Renal pelvis (tissue), 4 donors: ENCODE data around the gene DHRSX. TPM values are rescaled to one million over a fixed set of nuclear protein-coding genes. Genes with fewer than 3 reads are reported as not detected.
A peak's percentile ranks its signal among the peaks of the same experiment; 100 is the strongest.
"Not testable (repeated sequence)": the region's sequence is repeated elsewhere in the genome, so short reads cannot be mapped to it uniquely, and the experiment has no call there.

Source experiments
- DNase-seq: peaks from one replicate; pipeline ENCODE4 v3.0.0-alpha.2; 2013
- polyA plus RNA-seq, 3 donors: library from polyadenylated mRNA; unstranded; fragments of 120-200 nt; gene quantifications; one replicate each; pipeline ENCODE4 v1.2.1, GENCODE V29; 2013; ENCODE audit not compliant: insufficient read length in 3 of 3

Gene DHRSX
- polyA plus RNA-seq, 3 donors = 28.3 to 35.5 (median 32.7) TPM

DNA sequence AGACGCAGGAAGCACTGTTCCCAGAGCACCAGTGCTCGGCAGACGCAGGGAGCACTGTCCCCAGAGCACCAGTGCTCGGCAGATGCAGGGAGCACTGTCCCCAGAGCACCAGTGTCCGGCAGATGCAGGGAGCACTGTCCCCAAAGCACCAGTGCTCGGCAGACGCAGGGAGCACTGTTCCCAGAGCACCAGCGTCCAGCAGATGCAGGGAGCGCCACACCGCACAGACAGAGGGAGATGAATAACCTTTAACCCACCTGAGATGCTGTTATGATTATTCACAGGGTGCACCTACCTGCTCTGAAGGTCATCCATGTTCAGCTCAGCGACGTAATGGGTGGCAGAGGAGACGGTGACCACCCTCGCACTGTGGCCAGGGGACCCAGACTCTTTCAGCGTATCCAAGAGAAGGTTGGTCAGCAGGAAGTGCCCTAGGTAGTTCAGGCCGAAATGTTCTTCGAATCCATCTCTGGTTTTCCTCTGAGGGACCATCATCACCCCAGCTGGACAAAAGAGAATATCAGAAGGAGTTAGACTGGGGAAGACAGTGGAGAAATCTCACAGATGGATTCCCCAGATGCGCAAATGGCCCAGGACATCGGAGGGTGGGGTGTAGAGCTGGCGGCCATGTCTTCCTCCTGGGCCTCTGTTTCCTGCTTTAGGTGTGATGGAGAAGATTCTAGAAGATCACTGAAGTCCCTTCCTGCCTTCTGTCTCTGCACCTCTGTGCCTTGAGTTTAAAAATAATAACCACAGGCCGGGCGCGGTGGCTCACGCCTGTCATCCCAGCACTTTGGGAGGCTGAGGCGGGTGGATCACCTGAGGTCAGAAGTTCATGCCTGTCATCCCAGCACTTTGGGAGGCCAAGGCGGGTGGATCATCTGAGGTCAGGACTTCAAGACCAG lies 234.1 kb downstream of the DHRSX start:
- no peak for DNase-seq

- not testable (repeated sequence) for DNase-seq
These were observed 234.9 kb downstream of the DHRSX start for GRCh38 chrX:2265658-2266444.

- DNase-seq = no peak
These were observed 236.4 kb downstream of the DHRSX start for GRCh38 chrX:2264179-2265030.

GRCh38 chrX:2263203-2263602 lies 237.6 kb downstream of the DHRSX start:
- no peak for DNase-seq

DNA sequence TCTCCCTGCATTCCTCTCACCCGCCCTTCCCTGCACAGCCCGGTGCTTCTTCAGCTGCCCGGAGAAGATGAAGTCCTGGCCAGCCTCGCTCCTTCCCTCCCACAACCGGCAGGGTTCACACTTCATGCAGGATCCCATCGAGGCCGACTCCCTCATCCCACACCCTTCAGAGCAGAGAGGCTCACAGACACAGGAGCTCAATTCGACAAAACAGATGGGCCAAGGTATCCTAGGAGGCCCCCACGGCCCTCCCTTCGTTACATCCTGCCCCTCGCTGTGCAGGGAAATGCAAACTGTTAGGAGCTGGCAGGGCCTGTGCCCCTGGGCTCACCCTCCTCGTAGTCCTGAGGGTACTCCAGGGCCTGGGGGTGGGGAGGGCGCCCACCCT lies 238.1 kb downstream of the DHRSX start:
- DNase-seq = no peak

DNA sequence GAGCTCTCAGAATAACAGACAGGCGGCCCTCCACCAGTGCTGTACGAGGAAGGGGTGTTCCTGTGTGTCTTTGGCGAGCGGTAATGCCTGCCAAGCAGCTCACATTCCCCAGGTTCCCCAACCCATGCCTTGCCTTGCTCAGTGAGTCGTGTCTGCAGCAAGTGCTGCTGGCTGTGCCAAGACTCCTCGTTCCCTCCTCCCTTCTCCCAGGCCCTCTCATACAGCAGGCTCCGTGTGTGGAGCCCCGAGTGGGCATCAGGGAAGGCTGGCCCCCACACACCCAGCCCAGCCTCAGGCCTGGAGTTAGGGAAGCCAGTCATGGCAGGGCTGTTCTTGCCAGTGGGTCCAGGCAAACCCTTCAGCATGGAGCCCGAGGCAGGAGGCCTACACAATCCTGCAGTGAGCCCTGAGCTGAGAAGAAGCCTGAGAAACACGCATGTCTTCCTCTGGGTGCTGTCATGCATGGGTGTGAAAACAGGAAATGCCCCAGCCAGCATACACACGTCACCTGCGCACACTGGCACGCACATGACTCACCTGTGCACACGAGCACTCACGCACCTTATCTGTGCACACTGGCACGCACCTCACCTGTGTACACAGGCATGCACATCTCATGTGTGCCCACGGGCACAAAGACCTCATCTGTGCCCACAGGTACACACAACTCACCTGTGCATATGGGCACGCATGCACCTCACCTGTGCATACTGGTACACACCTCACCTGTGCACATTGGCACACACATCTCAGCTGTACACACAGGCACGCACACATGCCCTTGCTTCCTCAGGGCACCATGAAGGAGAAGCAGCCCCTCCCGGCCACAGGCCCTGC lies 238.7 kb downstream of the DHRSX start:
- DNase-seq = peak; percentile 62

GRCh38 chrX:2252331-2253065 lies 248.3 kb downstream of the DHRSX start:
- no peak for DNase-seq

- DNase-seq = no peak
These were observed 249.6 kb downstream of the DHRSX start for GRCh38 chrX:2251211-2251610.

- DNase-seq = no peak
These were observed 256.8 kb downstream of the DHRSX start for GRCh38 chrX:2243913-2244460.

DNA sequence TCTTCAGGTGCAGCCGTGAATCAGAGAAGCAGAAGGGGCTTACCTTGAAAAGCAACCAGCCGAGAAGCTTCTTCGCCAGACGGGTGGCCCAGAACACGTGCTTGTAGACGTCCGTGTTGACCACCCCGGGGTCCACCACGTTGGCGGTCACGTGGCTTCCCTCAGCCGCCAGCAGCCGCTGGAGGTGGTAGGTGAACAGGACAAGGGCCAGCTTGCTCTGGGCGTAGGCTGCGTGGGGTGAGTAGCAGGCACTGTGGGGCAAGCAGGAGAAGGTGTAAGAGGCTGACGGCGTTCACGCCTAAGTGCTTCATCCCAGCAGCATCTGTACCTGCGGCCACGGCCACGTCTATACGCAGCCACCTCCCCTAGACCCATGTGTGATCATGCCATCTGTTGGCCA lies 257.8 kb downstream of the DHRSX start:
- DNase-seq = no peak

GRCh38 chrX:2242326-2242725 lies 258.4 kb downstream of the DHRSX start:
- DNase-seq = no peak

DNA sequence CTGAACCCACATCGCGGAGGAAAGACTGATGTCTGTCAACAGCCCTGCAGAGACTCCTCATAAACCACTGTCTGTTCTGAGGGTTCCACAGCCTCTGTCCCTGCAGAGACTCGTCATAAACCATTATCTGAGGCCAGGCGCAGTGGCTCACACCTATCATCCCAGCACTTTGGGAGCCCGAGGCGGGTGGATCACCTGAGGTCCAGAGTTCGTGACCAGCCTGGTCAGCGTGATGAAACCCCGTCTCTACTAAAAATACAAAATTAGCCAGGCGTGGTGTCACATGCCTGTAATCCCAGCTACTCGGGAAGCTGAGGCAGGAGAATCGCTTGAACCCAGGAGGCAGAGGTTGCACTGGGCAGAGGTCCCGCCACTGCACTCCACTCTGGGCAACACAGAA lies 259.3 kb downstream of the DHRSX start:
- not testable (repeated sequence) for DNase-seq

DNA sequence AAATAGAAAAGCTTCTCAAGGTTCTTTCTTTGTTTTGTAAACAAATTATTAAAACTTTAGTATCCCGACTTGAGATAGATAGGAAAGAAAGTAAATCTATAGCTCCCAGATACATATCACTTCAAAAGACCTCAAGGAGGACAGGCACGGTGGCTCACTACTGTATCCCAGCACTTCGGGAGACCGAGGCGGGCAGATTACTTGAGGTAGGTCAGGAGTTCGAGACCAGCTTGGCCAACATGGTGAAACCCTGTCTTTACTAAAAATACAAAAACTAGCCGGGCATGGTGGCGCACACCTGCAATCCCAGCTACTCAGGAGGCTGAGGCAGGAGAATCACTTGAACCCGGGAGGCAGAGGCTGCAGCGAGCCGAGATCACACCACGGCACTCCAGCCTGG lies 260.0 kb downstream of the DHRSX start:
- not testable (repeated sequence) for DNase-seq

DNA sequence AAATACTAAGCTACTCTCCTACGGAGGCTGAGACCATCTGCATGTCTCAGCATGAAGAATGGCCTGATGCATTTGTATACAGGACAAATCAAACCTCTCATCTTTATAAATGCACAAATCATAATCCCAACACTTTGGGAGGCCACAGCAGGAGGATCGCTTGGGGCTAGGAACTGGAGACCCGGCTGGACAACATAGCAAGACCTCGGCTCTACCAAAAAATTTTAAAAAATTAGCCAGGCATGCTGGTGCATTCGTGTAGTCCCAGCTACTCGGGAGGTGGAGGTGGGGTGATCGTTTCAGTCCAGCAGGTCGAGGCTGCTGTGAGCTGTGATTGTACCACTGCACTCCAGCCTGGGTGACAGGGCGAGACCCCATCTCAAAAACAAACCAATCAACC lies 262.8 kb downstream of the DHRSX start:
- no peak for DNase-seq

DNA sequence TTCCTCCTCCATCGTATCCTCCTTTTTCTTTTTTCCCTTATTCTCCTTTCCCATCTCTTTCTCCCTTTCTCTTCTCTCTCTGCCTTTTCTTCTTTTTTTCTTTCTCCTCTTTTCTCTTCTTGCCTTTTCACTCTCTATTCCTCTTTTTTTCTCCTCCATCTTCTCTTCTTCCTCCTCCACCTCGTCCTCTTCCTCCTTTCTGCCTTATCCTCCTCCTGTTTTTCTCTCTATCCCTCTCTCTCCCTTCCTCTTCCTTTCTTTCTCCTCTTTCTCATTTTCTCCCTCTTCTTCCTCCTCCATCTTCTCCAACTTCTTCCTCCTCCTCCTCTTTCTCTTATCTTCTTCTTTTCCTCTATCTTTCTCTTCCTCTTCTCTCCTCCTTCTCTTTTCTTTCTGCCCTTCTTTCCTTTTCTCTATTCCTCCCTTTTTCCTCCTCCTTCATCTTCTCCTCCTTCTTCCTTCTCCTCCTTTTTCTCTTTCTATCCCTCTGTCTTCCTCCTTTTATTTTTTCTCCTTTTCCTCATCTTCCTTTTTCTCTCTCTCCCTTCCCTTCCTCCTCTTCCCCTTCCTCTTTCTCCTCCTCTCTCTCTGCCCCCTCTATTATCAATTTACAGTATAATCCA lies 269.1 kb downstream of the DHRSX start:
- no peak for DNase-seq

DNA sequence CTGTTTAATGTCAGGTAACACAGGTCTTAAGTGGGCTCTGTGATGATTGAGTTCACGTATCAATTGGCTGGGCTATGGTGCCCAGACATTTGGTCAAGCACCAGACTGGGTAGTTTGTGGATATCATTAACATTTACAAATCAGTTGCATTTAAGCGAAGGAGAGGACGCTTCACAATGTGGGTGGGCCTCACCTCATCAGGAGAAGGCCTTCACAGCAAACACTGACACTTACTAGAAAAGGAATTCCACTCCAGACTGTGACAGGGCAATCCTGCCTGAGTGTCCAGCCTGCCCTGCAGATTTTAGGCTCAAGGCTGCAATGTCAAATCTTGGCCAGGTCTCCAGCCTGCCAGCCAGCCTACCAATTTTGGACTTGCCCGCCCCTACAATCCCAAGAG lies 270.3 kb downstream of the DHRSX start:
- no peak for DNase-seq

DNA sequence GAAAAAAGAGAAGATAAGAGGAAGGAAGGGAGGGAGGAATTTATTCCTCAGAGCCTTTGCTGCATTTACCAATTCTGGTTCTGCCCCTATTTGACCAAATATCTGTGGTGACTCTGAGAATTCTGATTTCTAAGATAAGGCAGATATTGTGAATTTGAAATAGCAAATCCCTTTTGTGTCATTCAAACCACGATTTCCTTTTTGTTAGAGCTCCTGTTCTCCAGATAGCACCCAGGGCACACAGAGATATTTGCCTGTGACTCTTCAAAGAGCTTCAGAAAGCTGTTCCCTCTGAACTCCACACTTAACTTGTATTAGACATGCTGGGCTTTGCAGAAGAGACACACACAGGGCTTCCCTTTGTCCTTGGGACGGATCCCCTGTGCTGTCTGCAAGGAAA lies 272.2 kb downstream of the DHRSX start:
- no peak for DNase-seq

DNA sequence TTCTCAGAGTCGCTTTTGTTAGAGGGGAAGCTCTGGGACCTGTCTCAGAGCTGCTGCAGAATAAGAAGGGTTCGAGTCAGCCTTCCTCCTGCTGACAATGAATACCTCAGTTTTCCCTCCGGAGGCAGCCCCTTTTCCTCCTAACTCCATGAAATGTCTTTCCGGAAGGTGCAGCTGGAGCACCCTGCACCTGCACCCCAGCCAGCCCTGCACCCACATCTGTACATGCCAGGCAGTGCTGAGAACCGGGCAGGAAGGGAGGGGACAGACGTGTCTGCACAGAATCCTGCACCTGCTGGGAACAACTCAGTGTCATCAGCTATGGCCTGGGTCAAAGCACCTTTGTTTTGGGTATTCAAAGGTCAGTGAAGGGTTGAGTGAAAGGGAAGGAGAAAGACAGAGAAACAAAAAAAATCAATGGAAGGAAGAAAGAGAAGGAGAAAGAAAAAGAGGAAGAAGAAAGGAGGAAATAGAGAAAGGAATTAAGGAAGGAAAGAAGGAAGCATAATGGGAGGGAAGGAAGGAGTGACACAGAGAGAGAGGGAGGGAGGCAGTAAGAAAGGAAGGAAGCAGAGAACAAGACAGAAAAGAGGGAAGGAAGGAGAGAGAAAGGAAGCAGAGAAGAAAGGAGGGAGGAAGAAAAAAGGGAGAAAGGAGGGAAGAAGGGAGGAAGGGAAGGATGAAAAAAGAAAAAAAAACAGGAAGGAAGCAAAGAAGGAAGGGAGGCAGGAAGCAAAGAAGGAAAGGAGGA lies 273.7 kb downstream of the DHRSX start:
- no peak for DNase-seq

DNA sequence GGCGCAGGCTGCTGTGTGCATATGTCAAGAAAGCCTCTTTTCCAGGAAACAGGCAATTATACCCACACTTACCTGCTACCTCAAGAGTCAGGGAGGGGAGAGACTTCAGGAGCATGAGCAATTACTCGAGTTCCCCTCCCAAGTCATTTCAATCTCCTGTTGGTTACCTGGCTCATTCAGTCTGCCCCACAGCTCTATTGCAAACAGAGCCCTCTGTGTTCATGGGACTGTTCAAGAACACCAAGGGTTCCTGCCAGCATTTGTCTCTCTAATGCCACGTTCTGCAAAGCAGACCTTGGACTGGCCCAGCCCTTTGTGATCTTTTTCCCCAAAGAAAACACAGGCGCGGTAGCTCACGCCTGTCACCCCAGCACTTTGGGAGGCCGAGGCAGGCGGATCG lies 274.6 kb downstream of the DHRSX start:
- no peak for DNase-seq
